ENCODE data around the gene MDFI.

The MDFI gene

GRCh38 chr6:41625442-41625841 is 12.8 kb upstream of the MDFI start:
- H3K4me2 ChIP-seq (ENCODE audit: low read length): no peak overlapping the region
- no peak overlapping the region for H2AFZ ChIP-seq (ENCODE audit: low read length)
- no peak overlapping the region for H3K4me3 ChIP-seq (ENCODE audit: low read depth, low read length, poor library complexity, severe bottlenecking)
- H3K9me2 ChIP-seq (ENCODE audit: low read depth, low read length): no peaks in the 10 kb centered on the region
- no peaks in the 10 kb centered on the region for H3K79me2 ChIP-seq (ENCODE audit: insufficient read depth, low read length)
- H3K9ac ChIP-seq (ENCODE audit: low read length): no peak overlapping the region
- H4K20me1 ChIP-seq (ENCODE audit: insufficient read depth, low read length): no peaks in the 10 kb centered on the region
- TF ChIP-seq CTCF (IDR thresholded peaks at IDR 0.05; ENCODE audit: low read length): no peak
- peaks cover 25% of the 10 kb centered on the region for H3K4me1 ChIP-seq (ENCODE audit: insufficient read depth, low read length, severe bottlenecking)
- no peaks in the 10 kb centered on the region for H3F3A ChIP-seq (ENCODE audit: insufficient read depth, low read length)
- no peaks in the 10 kb centered on the region; the same call in 1 of the 2 replicates for H3K27me3 ChIP-seq (ENCODE audit: insufficient read depth, low read length)
- H3K27ac ChIP-seq (ENCODE audit: low read depth, low read length, poor library complexity, severe bottlenecking): no peak overlapping the region
- peaks cover 5% of the 10 kb centered on the region; the same call in 1 of the 2 replicates for H3K9me3 ChIP-seq (ENCODE audit: low read length)
- H3K36me3 ChIP-seq (ENCODE audit: insufficient read depth, low read length): no peaks in the 10 kb centered on the region

- peaks cover 25% of the 10 kb centered on the region for H3K4me1 ChIP-seq (ENCODE audit: insufficient read depth, low read length, severe bottlenecking)
- no peak overlapping the region for H3K9ac ChIP-seq (ENCODE audit: low read length)
- TF ChIP-seq CTCF (IDR thresholded peaks at IDR 0.05; ENCODE audit: low read length) (no peak), EZH2 (IDR thresholded peaks at IDR 0.05; ENCODE audit: borderline replicate concordance, low read length) (no peak)
- no peaks in the 10 kb centered on the region for H4K20me1 ChIP-seq (ENCODE audit: insufficient read depth, low read length)
- no peaks in the 10 kb centered on the region for H3K79me2 ChIP-seq (ENCODE audit: insufficient read depth, low read length)
- H3K27ac ChIP-seq (ENCODE audit: low read depth, low read length, poor library complexity, severe bottlenecking): no peak overlapping the region
- H3K36me3 ChIP-seq (ENCODE audit: insufficient read depth, low read length): no peaks in the 10 kb centered on the region
- H3K9me3 ChIP-seq (ENCODE audit: low read length): peaks cover 5% of the 10 kb centered on the region; the same call in 1 of the 2 replicates
- H3K4me2 ChIP-seq (ENCODE audit: low read length): no peak overlapping the region
- H3K27me3 ChIP-seq (ENCODE audit: insufficient read depth, low read length): no peaks in the 10 kb centered on the region
- no peak overlapping the region for H2AFZ ChIP-seq (ENCODE audit: low read length)
- no peak overlapping the region for H3K4me3 ChIP-seq (ENCODE audit: low read depth, low read length, poor library complexity, severe bottlenecking)
- no peaks in the 10 kb centered on the region for H3K9me2 ChIP-seq (ENCODE audit: low read depth, low read length)
- H3F3A ChIP-seq (ENCODE audit: insufficient read depth, low read length): no peaks in the 10 kb centered on the region
These were observed 12.2 kb upstream of the MDFI start for GRCh38 chr6:41626022-41626421.

- no peaks in the 10 kb centered on the region for H3K79me2 ChIP-seq (ENCODE audit: insufficient read depth, low read length)
- peaks cover 25% of the 10 kb centered on the region for H3K4me1 ChIP-seq (ENCODE audit: insufficient read depth, low read length, severe bottlenecking)
- no peak overlapping the region for H3K4me2 ChIP-seq (ENCODE audit: low read length)
- no peak overlapping the region for H2AFZ ChIP-seq (ENCODE audit: low read length)
- H3K36me3 ChIP-seq (ENCODE audit: insufficient read depth, low read length): no peaks in the 10 kb centered on the region
- H3K9ac ChIP-seq (ENCODE audit: low read length): no peak overlapping the region
- H4K20me1 ChIP-seq (ENCODE audit: insufficient read depth, low read length): no peaks in the 10 kb centered on the region
- H3K9me2 ChIP-seq (ENCODE audit: low read depth, low read length): no peaks in the 10 kb centered on the region
- no peaks in the 10 kb centered on the region for H3F3A ChIP-seq (ENCODE audit: insufficient read depth, low read length)
- H3K27me3 ChIP-seq (ENCODE audit: insufficient read depth, low read length): no peaks in the 10 kb centered on the region
- H3K27ac ChIP-seq (ENCODE audit: low read depth, low read length, poor library complexity, severe bottlenecking): no peak overlapping the region
- H3K9me3 ChIP-seq (ENCODE audit: low read length): no peaks in the 10 kb centered on the region
- TF ChIP-seq CTCF (IDR thresholded peaks at IDR 0.05; ENCODE audit: low read length) (no peak), EZH2 (IDR thresholded peaks at IDR 0.05; ENCODE audit: borderline replicate concordance, low read length) (no peak)
- no peak overlapping the region for H3K4me3 ChIP-seq (ENCODE audit: low read depth, low read length, poor library complexity, severe bottlenecking)
These were observed 11.4 kb upstream of the MDFI start for GRCh38 chr6:41626917-41627316.

Data from OCI-LY1 (cell line).